Endodermal cell (in vitro differentiated cells): ENCODE data around the gene GTPBP4. TPM values are rescaled to one million over a fixed set of nuclear protein-coding genes. Genes with fewer than 3 reads are reported as not detected.

ENCODE experiments used
- DNase-seq: peaks from one replicate; pipeline ENCODE4 v3.0.0-alpha.2; 2017
- H3K27ac ChIP-seq: 2 replicates; pipeline ENCODE4 v1.5.1; 2013; ENCODE audit warnings: mild to moderate bottlenecking, low read depth, low read length, moderate library complexity
- H3K27me3 ChIP-seq: 2 replicates; pipeline ENCODE4 v1.6.1; 2013; ENCODE audit warnings: mild to moderate bottlenecking, low read length, moderate library complexity; ENCODE audit not compliant: insufficient read depth, control insufficient read depth, poor library complexity, severe bottlenecking
- H3K36me3 ChIP-seq: 2 replicates; pipeline ENCODE4 v1.7.0; 2013; ENCODE audit warnings: mild to moderate bottlenecking, low read length, moderate library complexity; ENCODE audit not compliant: control insufficient read depth, insufficient read depth
- H3K4me1 ChIP-seq: one replicate; pipeline ENCODE4 v1.7.0; 2013; ENCODE audit warnings: low read length; ENCODE audit not compliant: control insufficient read depth, insufficient read depth
- H3K4me3 ChIP-seq: 2 replicates; pipeline ENCODE4 v1.5.1; 2013; ENCODE audit warnings: mild to moderate bottlenecking, low read length, moderate library complexity
- H3K9ac ChIP-seq: 2 replicates; pipeline ENCODE4 v1.6.1; 2013; ENCODE audit warnings: mild to moderate bottlenecking, low read length, moderate library complexity; ENCODE audit not compliant: poor library complexity, severe bottlenecking; ENCODE audit errors: extremely low read depth
- H3K9me3 ChIP-seq: 2 replicates; pipeline ENCODE4 v1.6.1; 2013; ENCODE audit warnings: mild to moderate bottlenecking, low read length, moderate library complexity; ENCODE audit not compliant: control insufficient read depth
- H3K27ac Mint-ChIP-seq: 2 replicates; pipeline ENCODE4 v1.8.0; 2020; ENCODE audit warnings: mixed read lengths
- H3K27me3 Mint-ChIP-seq: 2 replicates; pipeline ENCODE4 v1.8.0; 2021; ENCODE audit warnings: mild to moderate bottlenecking, mixed read lengths; ENCODE audit not compliant: insufficient read depth
- H3K36me3 Mint-ChIP-seq: 2 replicates; pipeline ENCODE4 v1.8.0; 2020; ENCODE audit warnings: low read depth, mixed read lengths
- H3K4me1 Mint-ChIP-seq: 2 replicates; pipeline ENCODE4 v1.8.0; 2020; ENCODE audit warnings: mixed read lengths
- H3K4me3 Mint-ChIP-seq: 2 replicates; pipeline ENCODE4 v1.8.0; 2020; ENCODE audit warnings: mild to moderate bottlenecking, moderate library complexity, mixed read lengths
- H3K9me3 Mint-ChIP-seq: 2 replicates; pipeline ENCODE4 v1.8.0; 2020; ENCODE audit warnings: mild to moderate bottlenecking, mixed read lengths
- CTCF ChIP-seq: fragments of 200-600 bp; sonication (generic); conservative IDR thresholded peaks from 2 replicates; pipeline ENCODE4 v1.5.0; 2021; ENCODE audit warnings: antibody characterized with exemption, mild to moderate bottlenecking
- whole genome bisulfite sequencing, 2 experiments: methylation state at CpG; one replicate each; pipeline versions ENCODE4 v1.1.5 to v1.1.7; 2013; ENCODE audit warnings: missing lambda C conversion rate in 2 of 2, mixed read lengths in 1 of 2; ENCODE audit not compliant: insufficient coverage in 1 of 2, insufficient read length in 1 of 2; 5-methylcytosine and 5-hydroxymethylcytosine counted together
- total RNA-seq, 2 donors: library from RNA; stranded (reverse); fragmentation: NEBNext Ultra II Directional in 1 of 2; extraction: Animal tissue kit (Norgen Biotek cat#: 25700) in 1 of 2; gene quantifications; 2 replicates in 1 of 2; 3 replicates in 1 of 2; pipeline ENCODE4 v1.2.1, GENCODE V29; 2021

GTPBP4 gene
- total RNA-seq, 2 donors from 2014 or later: 67.2 to 70.9 TPM

DNA sequence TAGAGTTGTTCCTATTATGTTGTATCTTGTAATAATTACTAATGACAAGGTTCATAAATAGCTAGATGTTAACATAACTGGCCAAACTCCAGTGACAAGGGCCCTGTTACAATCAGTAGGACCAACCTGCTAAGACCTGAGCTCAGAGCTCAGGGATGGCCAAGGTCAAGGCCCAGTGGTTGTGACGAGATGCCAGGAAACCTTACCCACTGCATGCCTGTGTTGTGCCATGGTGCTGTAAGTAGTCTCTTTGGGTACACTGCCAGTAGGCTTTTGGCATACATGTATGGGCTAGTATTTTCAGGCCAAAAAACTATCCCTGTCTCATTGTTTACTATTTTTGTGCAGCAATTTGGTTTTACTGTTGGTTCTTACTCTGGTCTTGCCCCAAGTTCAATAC, 45.4 kb downstream of the GTPBP4 start:
- H3K4me3 Mint-ChIP-seq: no peak overlapping the region
- Histone ChIP-seq H3K27ac (no peak overlapping the region), H3K36me3 (no peaks in the 10 kb centered on the region), H3K9me3 (no peaks in the 10 kb centered on the region), H3K9ac (no peak overlapping the region), H3K27me3 (no peaks in the 10 kb centered on the region), H3K4me1 (no peaks in the 10 kb centered on the region), H3K4me3 (no peak overlapping the region)
- H3K27ac Mint-ChIP-seq: no peak overlapping the region
- H3K27me3 Mint-ChIP-seq: no peaks in the 10 kb centered on the region
- no peaks in the 10 kb centered on the region for H3K9me3 Mint-ChIP-seq
- 92% methylated on average over 1 of the region's 1 CpG; no CpG with 5 or more reads in 1 of the 2 experiments for WGBS, 2 experiments
- H3K36me3 Mint-ChIP-seq: no peaks in the 10 kb centered on the region
- H3K4me1 Mint-ChIP-seq: no peaks in the 10 kb centered on the region
- no peak for DNase-seq
- no peak for TF ChIP-seq CTCF

- Histone ChIP-seq H3K27me3 (no peaks in the 10 kb centered on the region), H3K27ac (no peak overlapping the region), H3K9ac (no peak overlapping the region), H3K4me3 (no peak overlapping the region), H3K9me3 (no peaks in the 10 kb centered on the region), H3K4me1 (no peaks in the 10 kb centered on the region), H3K36me3 (peaks cover 4% of the 10 kb centered on the region)
- no peaks in the 10 kb centered on the region for H3K27me3 Mint-ChIP-seq
- WGBS, 2 experiments: 96% methylated on average over 3 of the region's 3 CpGs; no CpG with 5 or more reads in 1 of the 2 experiments
- no peak overlapping the region for H3K27ac Mint-ChIP-seq
- no peak for DNase-seq
- H3K36me3 Mint-ChIP-seq: no peaks in the 10 kb centered on the region
- no peak for TF ChIP-seq CTCF
- H3K4me1 Mint-ChIP-seq: no peaks in the 10 kb centered on the region
- H3K9me3 Mint-ChIP-seq: no peaks in the 10 kb centered on the region
- no peak overlapping the region for H3K4me3 Mint-ChIP-seq
Observed at GRCh38 chr10:1034758-1035157, 46.5 kb downstream of the GTPBP4 start.

DNA sequence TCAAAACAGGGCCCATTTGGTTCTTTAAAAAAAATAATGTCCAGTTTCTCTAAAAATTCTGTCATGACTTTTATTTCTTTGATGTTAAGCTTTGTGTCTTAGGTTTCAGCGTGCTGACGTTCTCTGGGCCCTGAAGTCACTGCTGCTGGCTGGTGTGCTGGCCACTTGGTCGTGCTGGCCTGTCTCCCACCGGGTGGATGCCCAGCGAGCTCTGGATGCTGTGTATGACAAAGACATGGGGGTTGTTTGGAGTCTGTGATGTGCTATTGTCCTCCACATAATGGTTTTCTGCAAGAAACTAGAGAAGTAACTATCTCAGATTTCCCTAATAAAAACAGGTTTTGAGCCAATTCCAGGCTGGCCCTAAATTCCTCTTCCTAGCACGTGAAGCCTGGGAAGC, 47.0 kb downstream of the GTPBP4 start:
- no peak for TF ChIP-seq CTCF
- Histone ChIP-seq H3K27ac (no peak overlapping the region), H3K4me3 (no peak overlapping the region), H3K9me3 (no peaks in the 10 kb centered on the region), H3K9ac (no peak overlapping the region), H3K4me1 (no peaks in the 10 kb centered on the region), H3K36me3 (peaks cover 9% of the 10 kb centered on the region), H3K27me3 (no peaks in the 10 kb centered on the region)
- H3K27me3 Mint-ChIP-seq: no peaks in the 10 kb centered on the region
- H3K36me3 Mint-ChIP-seq: peaks cover 3% of the 10 kb centered on the region
- WGBS, 2 experiments: 80 to 89% methylated on average over 2 to 6 of the region's 6 CpGs
- H3K4me1 Mint-ChIP-seq: no peaks in the 10 kb centered on the region
- no peak overlapping the region for H3K27ac Mint-ChIP-seq
- no peaks in the 10 kb centered on the region for H3K9me3 Mint-ChIP-seq
- no peak overlapping the region for H3K4me3 Mint-ChIP-seq
- no peak for DNase-seq
